Activated B cell treated with CpG ODN at 0.5 μM for 24 hours (primary cell): ENCODE measurements around the gene IL1RAPL1. TPM values are rescaled to one million over a fixed set of nuclear protein-coding genes. Genes with fewer than 3 reads are reported as not detected.

Experiments used
- ATAC-seq: fragments of 200-7000 bp; cut with Tn5 transposase; one replicate; pipeline ENCODE4 v1.10.0; 2021; ENCODE audit warnings: low read depth, mild to moderate bottlenecking, moderate library complexity
- CTCF ChIA-PET: fragments of 350-600 bp; sonication (Branson Sonifier 250); formaldehyde crosslinking; loops from one replicate; lab custom pipeline; 2021; ENCODE audit warnings: antibody characterized with exemption; lab: Charles Lee
- POLR2A ChIA-PET: fragments of 350-600 bp; sonication (Branson Sonifier 250); formaldehyde crosslinking; loops from one replicate; lab custom pipeline; 2021; ENCODE audit warnings: antibody characterized with exemption; lab: Charles Lee
- DNase-seq: peaks from one replicate; pipeline ENCODE4 v3.0.0; 2022
- H3K27ac Mint-ChIP-seq: one replicate; pipeline ENCODE4 v1.8.0; 2020; ENCODE audit warnings: mixed read lengths
- H3K27me3 Mint-ChIP-seq: one replicate; pipeline ENCODE4 v1.8.0; 2021; ENCODE audit warnings: mixed read lengths
- H3K36me3 Mint-ChIP-seq: one replicate; pipeline ENCODE4 v1.8.0; 2021; ENCODE audit warnings: low read depth, mixed read lengths
- H3K4me1 Mint-ChIP-seq: one replicate; pipeline ENCODE4 v1.8.0; 2021; ENCODE audit warnings: mixed read lengths
- H3K4me3 Mint-ChIP-seq: one replicate; pipeline ENCODE4 v1.8.0; 2020; ENCODE audit warnings: mild to moderate bottlenecking, mixed read lengths
- H3K9me3 Mint-ChIP-seq: one replicate; pipeline ENCODE4 v1.8.0; 2020; ENCODE audit warnings: mixed read lengths
- CTCF ChIP-seq: fragments of 200-600 bp; IDR thresholded peaks from one replicate; pipeline ENCODE4 v1.8.0; 2022; ENCODE audit warnings: antibody characterized with exemption, mild to moderate bottlenecking
- intact Hi-C: fragments of 100-400 bp; cut with micrococcal nuclease; formaldehyde crosslinking; loops from one replicate; pipeline ENCODE4 v1.15.1; 2024
- total RNA-seq: library from RNA; stranded (reverse); gene quantifications from 2 replicates; pipeline ENCODE4 v1.2.3, GENCODE V29; 2022

Gene IL1RAPL1
- total RNA-seq, 1 donor from 2014 or later = not detected

- H3K9me3 Mint-ChIP-seq = no peaks in the 10 kb centered on the region
- ATAC-seq (no peak), DNase-seq (no peak)
- no peak overlapping the region for H3K27ac Mint-ChIP-seq
- ChIA-PET POLR2A (no interaction called here), CTCF (no interaction called here)
- intact Hi-C loops = no loop called here
- H3K4me3 Mint-ChIP-seq = no peak overlapping the region
- H3K27me3 Mint-ChIP-seq = no peaks in the 10 kb centered on the region
- no peaks in the 10 kb centered on the region for H3K36me3 Mint-ChIP-seq
- H3K4me1 Mint-ChIP-seq = no peaks in the 10 kb centered on the region
- no peak for TF ChIP-seq CTCF
These were observed 847.7 kb downstream of the IL1RAPL1 start for GRCh38 chrX:29434939-29435338.

GRCh38 chrX:29435396-29435795 lies 848.1 kb downstream of the IL1RAPL1 start:
- POLR2A ChIA-PET = no interaction called here
- ATAC-seq (no peak), DNase-seq (no peak)
- CTCF ChIA-PET = no interaction called here
- TF ChIP-seq CTCF = no peak
- Mint-ChIP-seq H3K9me3 (no peaks in the 10 kb centered on the region), H3K27me3 (no peaks in the 10 kb centered on the region), H3K36me3 (no peaks in the 10 kb centered on the region), H3K27ac (no peak overlapping the region), H3K4me3 (no peak overlapping the region), H3K4me1 (no peaks in the 10 kb centered on the region)
- intact Hi-C loops = no loop called here

GRCh38 chrX:29447867-29448266 lies 860.6 kb downstream of the IL1RAPL1 start:
- POLR2A ChIA-PET = no interaction called here
- CTCF ChIA-PET = no interaction called here
- H3K27me3 Mint-ChIP-seq = no peaks in the 10 kb centered on the region

GRCh38 chrX:29453333-29453732 lies 866.1 kb downstream of the IL1RAPL1 start:
- H3K27me3 Mint-ChIP-seq = no peaks in the 10 kb centered on the region
- ATAC-seq = no peak
- peaks cover 6% of the 10 kb centered on the region for H3K4me1 Mint-ChIP-seq
- H3K36me3 Mint-ChIP-seq = no peaks in the 10 kb centered on the region
- H3K27ac Mint-ChIP-seq = no peak overlapping the region
- ChIA-PET POLR2A (no interaction called here), CTCF (no interaction called here)
- H3K9me3 Mint-ChIP-seq = no peaks in the 10 kb centered on the region
- no peak overlapping the region for H3K4me3 Mint-ChIP-seq
- intact Hi-C loops = no loop called here
- DNase-seq = no peak
- TF ChIP-seq CTCF = no peak

More at GRCh38 chrX:29447867-29448266, 860.6 kb downstream of the IL1RAPL1 start:
- Mint-ChIP-seq H3K9me3 (no peaks in the 10 kb centered on the region), H3K4me3 (no peak overlapping the region), H3K4me1 (peaks cover 6% of the 10 kb centered on the region), H3K27ac (no peak overlapping the region), H3K36me3 (no peaks in the 10 kb centered on the region)
- ATAC-seq (no peak), DNase-seq (no peak)
- TF ChIP-seq CTCF = no peak
- intact Hi-C loops = no loop called here

- no peaks in the 10 kb centered on the region for H3K27me3 Mint-ChIP-seq
- POLR2A ChIA-PET = no interaction called here
- CTCF ChIA-PET = no interaction called here
- no peaks in the 10 kb centered on the region for H3K4me1 Mint-ChIP-seq
- ATAC-seq (no peak), DNase-seq (no peak)
- intact Hi-C loops = no loop called here
- no peaks in the 10 kb centered on the region for H3K9me3 Mint-ChIP-seq
- H3K4me3 Mint-ChIP-seq = no peak overlapping the region
- no peak for TF ChIP-seq CTCF
- no peak overlapping the region for H3K27ac Mint-ChIP-seq
- H3K36me3 Mint-ChIP-seq = no peaks in the 10 kb centered on the region
These were observed 868.5 kb downstream of the IL1RAPL1 start for GRCh38 chrX:29455702-29456101.
